ENCODE measurements around the gene PARP14. TPM values are rescaled to one million over a fixed set of nuclear protein-coding genes. Genes with fewer than 3 reads are reported as not detected.

The PARP14 gene
- total and polyA plus RNA-seq, 8 donors: 5.0 to 49.7 (median 21.6) TPM

GRCh38 chr3:122660297-122660974, 20.2 kb upstream of the PARP14 start:
- Histone ChIP-seq H3K36me3 (no peaks in the 10 kb centered on the region), H3K27me3 (no peaks in the 10 kb centered on the region), H3K4me1 (no peaks in the 10 kb centered on the region), H3K27ac (no peak overlapping the region), H3K9me3 (no peaks in the 10 kb centered on the region), H3K4me3 (no peak overlapping the region)
- intact Hi-C loops (cut with DNase I; ENCODE audit: low total_unique reads): no loop called here
- no peak for DNase-seq
- WGBS, 5 donors: 52 to 72% (median 56%) methylated on average over 14 of the region's 14 CpGs
- TF ChIP-seq EP300 (IDR thresholded peaks at IDR 0.05): no peak
- no peak for TF ChIP-seq POLR2AphosphoS5 (IDR thresholded peaks at IDR 0.05)
- no peak for TF ChIP-seq CTCF (IDR thresholded peaks at IDR 0.05)
- no peak for TF ChIP-seq POLR2A (IDR thresholded peaks at IDR 0.05)

GRCh38 chr3:122661633-122662032, 19.0 kb upstream of the PARP14 start:
- Histone ChIP-seq H3K36me3 (no peaks in the 10 kb centered on the region), H3K4me1 (no peaks in the 10 kb centered on the region), H3K27me3 (no peaks in the 10 kb centered on the region), H3K27ac (no peak overlapping the region), H3K9me3 (no peaks in the 10 kb centered on the region), H3K4me3 (no peak overlapping the region)
- no peak for DNase-seq
- intact Hi-C loops (cut with DNase I; ENCODE audit: low total_unique reads): no loop called here
- TF ChIP-seq POLR2AphosphoS5 (IDR thresholded peaks at IDR 0.05): no peak
- no peak for TF ChIP-seq CTCF (IDR thresholded peaks at IDR 0.05)
- TF ChIP-seq EP300 (IDR thresholded peaks at IDR 0.05): no peak
- 78 to 88% (median 84%) methylated on average over 13 of the region's 13 CpGs for WGBS, 5 donors

GRCh38 chr3:122662505-122662904, 18.1 kb upstream of the PARP14 start:
- Histone ChIP-seq H3K27ac (no peak overlapping the region), H3K36me3 (no peaks in the 10 kb centered on the region), H3K9me3 (no peaks in the 10 kb centered on the region), H3K27me3 (no peaks in the 10 kb centered on the region), H3K4me1 (no peaks in the 10 kb centered on the region), H3K4me3 (no peak overlapping the region)
- 58 to 77% (median 66%) methylated on average over 2 of the region's 2 CpGs for WGBS, 5 donors
- DNase-seq: no peak
- TF ChIP-seq POLR2AphosphoS5 (IDR thresholded peaks at IDR 0.05) (no peak), CTCF (IDR thresholded peaks at IDR 0.05) (no peak), EP300 (IDR thresholded peaks at IDR 0.05) (no peak), POLR2A (IDR thresholded peaks at IDR 0.05) (no peak)
- intact Hi-C loops (cut with DNase I; ENCODE audit: low total_unique reads): no loop called here

GRCh38 chr3:122665226-122665786, 15.3 kb upstream of the PARP14 start:
- whole genome bisulfite sequencing, 5 donors: 69 to 78% (median 76%) methylated on average over 4 of the region's 4 CpGs
- no peaks in the 10 kb centered on the region for H3K36me3 ChIP-seq
- TF ChIP-seq EP300 (IDR thresholded peaks at IDR 0.05): no peak
- TF ChIP-seq POLR2A (IDR thresholded peaks at IDR 0.05): no peak
- TF ChIP-seq POLR2AphosphoS5 (IDR thresholded peaks at IDR 0.05): no peak
- TF ChIP-seq CTCF (IDR thresholded peaks at IDR 0.05): no peak
- no peaks in the 10 kb centered on the region for H3K27me3 ChIP-seq
- H3K4me3 ChIP-seq: no peak overlapping the region
- no peaks in the 10 kb centered on the region for H3K9me3 ChIP-seq
- intact Hi-C loops (cut with DNase I; ENCODE audit: low total_unique reads): no loop called here
- H3K27ac ChIP-seq: no peak overlapping the region
- no peak for DNase-seq
- no peaks in the 10 kb centered on the region for H3K4me1 ChIP-seq

All from stomach (tissue), 9 donors.